K562 (cell line): ENCODE results near the gene HPSE2.

Experiments
- HMGXB4 ChIP-seq: sonication (generic); formaldehyde crosslinking; IDR thresholded peaks from 2 replicates; pipeline ENCODE4 v1.8.1; 2023; ENCODE audit warnings: mild to moderate bottlenecking, missing genetic modification reagents
- NR3C1 ChIP-seq: sonication (generic); formaldehyde crosslinking; IDR thresholded peaks from 2 replicates; pipeline ENCODE4 v1.8.1; 2022; ENCODE audit warnings: missing genetic modification reagents

GRCh38 chr10:99057936-99058690 is 177.5 kb downstream of the HPSE2 start:
- no peak for TF ChIP-seq NR3C1 (CRISPR knock-in tag)
- TF ChIP-seq HMGXB4 (CRISPR knock-in tag) = no peak
